HEK293 (cell line): Measurements from ENCODE around the gene BRPF1.

Experiments used
- CTCF ChIA-PET: fragments of 350-600 bp; formaldehyde crosslinking; extraction: SDS; loops from one replicate; lab custom pipeline; 2021; ENCODE audit warnings: antibody characterized with exemption; lab: Yijun Ruan, JAX
- POLR2A ChIA-PET: fragments of 300-600 bp; formaldehyde crosslinking; extraction: SDS; loops from one replicate; lab custom pipeline; 2020; ENCODE audit warnings: antibody characterized with exemption, inconsistent platforms; lab: Yijun Ruan, JAX
- H3K27ac ChIP-seq: fragments of 200-500 bp; sonication (Bioruptor generic); 2 replicates; pipeline ENCODE4 v1.5.1; 2014; ENCODE audit warnings: low read depth, low read length, control low read depth, inconsistent platforms; ENCODE audit errors: extremely low read depth
- H3K36me3 ChIP-seq, 2 experiments: fragments of 200-500 bp in 1 of 2; sonication (Bioruptor generic) in 1 of 2; 1 replicate in 1 of 2; 2 replicates in 1 of 2; pipeline ENCODE4 v1.5.1; 2014 to 2017; ENCODE audit warnings: inconsistent platforms in 2 of 2, low read length in 2 of 2; ENCODE audit not compliant: control insufficient read depth in 2 of 2, insufficient read depth in 1 of 2
- H3K4me1 ChIP-seq: fragments of 200-500 bp; sonication (Bioruptor generic); 2 replicates; pipeline ENCODE4 v1.5.1; 2014; ENCODE audit warnings: mild to moderate bottlenecking, low read length, inconsistent platforms; ENCODE audit not compliant: control insufficient read depth, insufficient read depth
- H3K4me3 ChIP-seq: 2 replicates; pipeline ENCODE4 v1.5.1; 2011; ENCODE audit warnings: low read depth, mild to moderate bottlenecking, control low read depth, low read length, moderate library complexity
- H3K9me3 ChIP-seq: fragments of 200-500 bp; sonication (Bioruptor generic); 2 replicates; pipeline ENCODE4 v1.5.1; 2014; ENCODE audit warnings: low read depth, low read length, inconsistent platforms; ENCODE audit not compliant: control insufficient read depth, insufficient read depth
- MEIS1 ChIP-seq: sonication (generic); formaldehyde crosslinking; IDR thresholded peaks from 2 replicates; pipeline ENCODE4 v1.8.1; 2022; ENCODE audit warnings: missing genetic modification reagents, mild to moderate bottlenecking, borderline replicate concordance
- MYNN ChIP-seq: fragments of 450-650 bp; formaldehyde crosslinking; IDR thresholded peaks from 2 replicates; pipeline ENCODE4 v1.5.1; 2016; ENCODE audit warnings: missing biosample characterization, missing genetic modification characterization, borderline replicate concordance
- PRDM1 ChIP-seq: fragments of 450-650 bp; formaldehyde crosslinking; IDR thresholded peaks from 2 replicates; pipeline ENCODE4; 2016; ENCODE audit warnings: missing biosample characterization, missing genetic modification characterization
- TCF7L2 ChIP-seq: IDR thresholded peaks from 2 replicates; pipeline ENCODE4 v1.6.1; 2011; ENCODE audit warnings: low read depth, mild to moderate bottlenecking, inconsistent platforms, low read length, moderate library complexity, borderline replicate concordance
- YY1 ChIP-seq: fragments of 450-650 bp; formaldehyde crosslinking; IDR thresholded peaks from 2 replicates; pipeline ENCODE4 v1.5.1; 2018; ENCODE audit warnings: missing biosample characterization, missing genetic modification characterization
- ZFP3 ChIP-seq: fragments of 450-650 bp; formaldehyde crosslinking; IDR thresholded peaks from 2 replicates; pipeline ENCODE4 v1.5.1; 2016; ENCODE audit warnings: low read depth, missing biosample characterization, missing genetic modification characterization
- ZNF121 ChIP-seq: fragments of 450-650 bp; formaldehyde crosslinking; IDR thresholded peaks from 2 replicates; pipeline ENCODE4 v1.5.1; 2016; ENCODE audit warnings: missing biosample characterization, missing genetic modification characterization
- ZNF23 ChIP-seq: fragments of 450-650 bp; formaldehyde crosslinking; IDR thresholded peaks from 2 replicates; pipeline ENCODE4 v1.5.1; 2016; ENCODE audit warnings: missing biosample characterization, missing genetic modification characterization, borderline replicate concordance
- ZNF248 ChIP-seq: fragments of 450-650 bp; formaldehyde crosslinking; IDR thresholded peaks from 2 replicates; pipeline ENCODE4 v1.5.1; 2017; ENCODE audit warnings: missing biosample characterization, missing genetic modification characterization
- ZNF274 ChIP-seq, 2 experiments: fragments of 200-500 bp in 1 of 2; fragments of 450-650 bp in 1 of 2; sonication (Bioruptor generic) in 1 of 2; formaldehyde crosslinking in 1 of 2; IDR thresholded peaks; 2 replicates each; pipeline versions ENCODE4 v1.5.1 to v1.6.1; 2014 to 2016; ENCODE audit warnings: borderline replicate concordance in 1 of 2, inconsistent platforms in 1 of 2, low read length in 1 of 2, missing biosample characterization in 1 of 2, missing genetic modification characterization in 1 of 2
- ZNF416 ChIP-seq: fragments of 450-650 bp; formaldehyde crosslinking; IDR thresholded peaks from 2 replicates; pipeline ENCODE4 v1.5.1; 2016; ENCODE audit warnings: missing biosample characterization, missing genetic modification characterization
- ZNF544 ChIP-seq: fragments of 450-650 bp; formaldehyde crosslinking; IDR thresholded peaks from 2 replicates; pipeline ENCODE4 v1.5.0; 2017; ENCODE audit warnings: missing biosample characterization, missing genetic modification characterization
- ZNF621 ChIP-seq: fragments of 450-650 bp; formaldehyde crosslinking; IDR thresholded peaks from 2 replicates; pipeline ENCODE4 v1.5.1; 2017; ENCODE audit warnings: missing biosample characterization, missing genetic modification characterization
- ZNF777 ChIP-seq: fragments of 450-650 bp; formaldehyde crosslinking; IDR thresholded peaks from 2 replicates; pipeline ENCODE4 v1.5.1; 2017; ENCODE audit warnings: missing biosample characterization, missing genetic modification characterization, borderline replicate concordance
- ZNF830 ChIP-seq: fragments of 450-650 bp; IDR thresholded peaks from 2 replicates; pipeline ENCODE4 v1.5.0; 2018; ENCODE audit warnings: missing biosample characterization, missing genetic modification characterization, low read depth, mild to moderate bottlenecking, moderate library complexity
- ZXDB ChIP-seq: fragments of 450-650 bp; formaldehyde crosslinking; IDR thresholded peaks from 2 replicates; pipeline ENCODE4 v1.5.1; 2016; ENCODE audit warnings: missing biosample characterization, missing genetic modification characterization
- TF ChIP-seq, protein P1 (sequence below): fragments of 450-650 bp; formaldehyde crosslinking; IDR thresholded peaks from 2 replicates; pipeline ENCODE4 v1.5.1; 2016; ENCODE audit warnings: missing biosample characterization, missing genetic modification characterization
- TF ChIP-seq, protein P2 (sequence below): fragments of 450-650 bp; formaldehyde crosslinking; IDR thresholded peaks from 2 replicates; pipeline ENCODE4 v1.5.1; 2016; ENCODE audit warnings: missing biosample characterization, missing genetic modification characterization, low read depth
- TF ChIP-seq, protein P3 (sequence below): fragments of 450-650 bp; formaldehyde crosslinking; IDR thresholded peaks from 2 replicates; pipeline ENCODE4 v1.5.1; 2016; ENCODE audit warnings: missing biosample characterization, missing genetic modification characterization
- TF ChIP-seq, protein P4 (sequence below): fragments of 450-650 bp; formaldehyde crosslinking; IDR thresholded peaks from 2 replicates; pipeline ENCODE4 v1.5.1; 2017; ENCODE audit warnings: missing biosample characterization, missing genetic modification characterization

BRPF1 gene

DNA sequence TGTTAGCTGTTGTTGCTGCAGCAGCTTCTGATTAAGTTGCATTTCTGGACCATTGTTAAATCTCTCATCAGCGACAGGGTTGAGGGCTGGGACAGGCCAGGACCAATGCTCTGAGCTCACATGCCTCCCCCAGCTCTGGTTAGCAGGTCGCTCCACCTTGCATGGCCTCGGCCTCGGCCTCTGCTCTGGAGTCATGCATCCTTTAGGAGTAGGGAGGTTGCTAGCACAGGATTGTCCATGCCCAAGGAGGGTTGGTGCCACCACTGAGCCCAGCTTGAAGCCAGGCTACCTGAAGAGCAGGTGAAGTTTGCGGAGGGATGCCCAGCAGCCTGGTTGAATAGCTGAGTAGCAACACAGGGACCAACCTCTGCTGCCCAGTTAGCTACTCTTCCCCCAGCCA lies 39.1 kb upstream of the BRPF1 start:
- no peak overlapping the region for H3K4me3 ChIP-seq
- H3K27ac ChIP-seq = no peak overlapping the region
- H3K9me3 ChIP-seq = no peaks in the 10 kb centered on the region
- ChIA-PET CTCF (interaction anchor here (0.6 to 2.0 kb wide), 5 partner anchors 23 to 1463 kb away, joined by 3 to 5 read pairs (median 4); no protein-coding TSS in a partner anchor), POLR2A (no interaction called here)
- TF ChIP-seq ZNF777 (tag by site-specific recombination) = no peak
- TF ChIP-seq ZNF621 (tag by site-specific recombination) = no peak
- TF ChIP-seq, protein P1, sequence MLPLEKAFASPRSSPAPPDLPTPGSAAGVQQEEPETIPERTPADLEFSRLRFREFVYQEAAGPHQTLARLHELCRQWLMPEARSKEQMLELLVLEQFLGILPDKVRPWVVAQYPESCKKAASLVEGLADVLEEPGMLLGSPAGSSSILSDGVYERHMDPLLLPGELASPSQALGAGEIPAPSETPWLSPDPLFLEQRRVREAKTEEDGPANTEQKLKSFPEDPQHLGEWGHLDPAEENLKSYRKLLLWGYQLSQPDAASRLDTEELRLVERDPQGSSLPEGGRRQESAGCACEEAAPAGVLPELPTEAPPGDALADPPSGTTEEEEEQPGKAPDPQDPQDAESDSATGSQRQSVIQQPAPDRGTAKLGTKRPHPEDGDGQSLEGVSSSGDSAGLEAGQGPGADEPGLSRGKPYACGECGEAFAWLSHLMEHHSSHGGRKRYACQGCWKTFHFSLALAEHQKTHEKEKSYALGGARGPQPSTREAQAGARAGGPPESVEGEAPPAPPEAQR = no peak
- TF ChIP-seq ZFP3 (tag by site-specific recombination) = no peak
- TF ChIP-seq, protein P2, sequence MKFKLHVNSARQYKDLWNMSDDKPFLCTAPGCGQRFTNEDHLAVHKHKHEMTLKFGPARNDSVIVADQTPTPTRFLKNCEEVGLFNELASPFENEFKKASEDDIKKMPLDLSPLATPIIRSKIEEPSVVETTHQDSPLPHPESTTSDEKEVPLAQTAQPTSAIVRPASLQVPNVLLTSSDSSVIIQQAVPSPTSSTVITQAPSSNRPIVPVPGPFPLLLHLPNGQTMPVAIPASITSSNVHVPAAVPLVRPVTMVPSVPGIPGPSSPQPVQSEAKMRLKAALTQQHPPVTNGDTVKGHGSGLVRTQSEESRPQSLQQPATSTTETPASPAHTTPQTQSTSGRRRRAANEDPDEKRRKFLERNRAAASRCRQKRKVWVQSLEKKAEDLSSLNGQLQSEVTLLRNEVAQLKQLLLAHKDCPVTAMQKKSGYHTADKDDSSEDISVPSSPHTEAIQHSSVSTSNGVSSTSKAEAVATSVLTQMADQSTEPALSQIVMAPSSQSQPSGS (tag by site-specific recombination) = no peak
- TF ChIP-seq ZNF830 = no peak
- no peak for TF ChIP-seq ZNF121 (tag by site-specific recombination)
- no peak for TF ChIP-seq ZNF248 (tag by site-specific recombination)
- TF ChIP-seq ZXDB (tag by site-specific recombination) = no peak
- no peak for TF ChIP-seq MYNN (tag by site-specific recombination)
- TF ChIP-seq YY1 = no peak
- TF ChIP-seq, protein P3, sequence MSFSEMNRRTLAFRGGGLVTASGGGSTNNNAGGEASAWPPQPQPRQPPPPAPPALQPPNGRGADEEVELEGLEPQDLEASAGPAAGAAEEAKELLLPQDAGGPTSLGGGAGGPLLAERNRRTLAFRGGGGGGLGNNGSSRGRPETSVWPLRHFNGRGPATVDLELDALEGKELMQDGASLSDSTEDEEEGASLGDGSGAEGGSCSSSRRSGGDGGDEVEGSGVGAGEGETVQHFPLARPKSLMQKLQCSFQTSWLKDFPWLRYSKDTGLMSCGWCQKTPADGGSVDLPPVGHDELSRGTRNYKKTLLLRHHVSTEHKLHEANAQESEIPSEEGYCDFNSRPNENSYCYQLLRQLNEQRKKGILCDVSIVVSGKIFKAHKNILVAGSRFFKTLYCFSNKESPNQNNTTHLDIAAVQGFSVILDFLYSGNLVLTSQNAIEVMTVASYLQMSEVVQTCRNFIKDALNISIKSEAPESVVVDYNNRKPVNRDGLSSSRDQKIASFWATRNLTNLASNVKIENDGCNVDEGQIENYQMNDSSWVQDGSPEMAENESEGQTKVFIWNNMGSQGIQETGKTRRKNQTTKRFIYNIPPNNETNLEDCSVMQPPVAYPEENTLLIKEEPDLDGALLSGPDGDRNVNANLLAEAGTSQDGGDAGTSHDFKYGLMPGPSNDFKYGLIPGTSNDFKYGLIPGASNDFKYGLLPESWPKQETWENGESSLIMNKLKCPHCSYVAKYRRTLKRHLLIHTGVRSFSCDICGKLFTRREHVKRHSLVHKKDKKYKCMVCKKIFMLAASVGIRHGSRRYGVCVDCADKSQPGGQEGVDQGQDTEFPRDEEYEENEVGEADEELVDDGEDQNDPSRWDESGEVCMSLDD = no peak
- TF ChIP-seq, protein P4, sequence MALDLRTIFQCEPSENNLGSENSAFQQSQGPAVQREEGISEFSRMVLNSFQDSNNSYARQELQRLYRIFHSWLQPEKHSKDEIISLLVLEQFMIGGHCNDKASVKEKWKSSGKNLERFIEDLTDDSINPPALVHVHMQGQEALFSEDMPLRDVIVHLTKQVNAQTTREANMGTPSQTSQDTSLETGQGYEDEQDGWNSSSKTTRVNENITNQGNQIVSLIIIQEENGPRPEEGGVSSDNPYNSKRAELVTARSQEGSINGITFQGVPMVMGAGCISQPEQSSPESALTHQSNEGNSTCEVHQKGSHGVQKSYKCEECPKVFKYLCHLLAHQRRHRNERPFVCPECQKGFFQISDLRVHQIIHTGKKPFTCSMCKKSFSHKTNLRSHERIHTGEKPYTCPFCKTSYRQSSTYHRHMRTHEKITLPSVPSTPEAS = no peak
- TF ChIP-seq MEIS1 = no peak
- no peak for TF ChIP-seq TCF7L2
- no peak for TF ChIP-seq ZNF544
- TF ChIP-seq ZNF23 = no peak
- H3K36me3 ChIP-seq = peaks cover 4 to 93% of the 10 kb centered on the region in 2 experiments; a peak in 2 of 3 replicates
- no peaks in the 10 kb centered on the region for H3K4me1 ChIP-seq

DNA sequence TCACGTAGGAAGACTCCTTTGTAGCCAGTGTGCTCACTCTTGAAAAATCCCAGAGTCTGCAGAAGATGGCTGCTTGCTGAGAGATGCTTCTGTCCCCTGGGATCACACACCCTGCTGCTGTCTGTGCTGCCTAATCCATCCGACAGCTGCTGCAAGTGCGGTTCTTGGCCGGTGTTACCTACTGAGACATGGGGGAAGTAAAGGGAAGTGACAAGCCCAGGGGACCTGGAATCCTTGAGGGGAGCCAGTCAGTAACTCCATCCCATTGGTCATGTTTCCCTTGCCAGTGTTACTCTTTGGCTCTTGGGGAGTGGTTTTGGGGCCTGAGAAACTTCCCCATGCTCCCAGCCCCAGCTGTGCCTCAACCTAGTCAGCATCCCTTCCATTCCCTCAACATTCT lies 36.2 kb upstream of the BRPF1 start:
- ChIA-PET CTCF (no interaction called here), POLR2A (no interaction called here)
- H3K4me1 ChIP-seq = no peaks in the 10 kb centered on the region
- H3K4me3 ChIP-seq = no peak overlapping the region
- peaks cover 3 to 88% of the 10 kb centered on the region in 2 experiments; a peak in 2 of 3 replicates for H3K36me3 ChIP-seq
- H3K27ac ChIP-seq = no peak overlapping the region
- no peaks in the 10 kb centered on the region for H3K9me3 ChIP-seq
- TF ChIP-seq ZNF274 (IDR thresholded peaks at IDR 0.05; ENCODE audit: low read length) (no peak), ZNF274 (tag by site-specific recombination; IDR thresholded peaks at IDR 0.05; ENCODE audit: borderline replicate concordance) (no peak), ZNF416 (no peak), PRDM1 (tag by site-specific recombination) (no peak)
- TF ChIP-seq, protein P3 = no peak
